Keratinocyte (primary cell): ENCODE results near the gene CPTP. TPM values are rescaled to one million over a fixed set of nuclear protein-coding genes. Genes with fewer than 3 reads are reported as not detected.
A peak's percentile ranks its signal among the peaks of the same experiment; 100 is the strongest.

Source experiments
- DNase-seq: peaks from one replicate; pipeline ENCODE4 v3.0.0-alpha.2; 2011; ENCODE audit warnings: low read depth, missing footprints, low spot score
- FAIRE-seq: peaks from 2 replicates; lab custom pipeline; 2011; peaks lifted over from hg19 to GRCh38; lab: Jason Lieb, UNC
- H2AFZ ChIP-seq: 2 replicates; pipeline ENCODE4 v1.6.0; 2012; ENCODE audit warnings: low read length, control low read depth, inconsistent platforms; ENCODE audit not compliant: control insufficient read depth
- H3K27ac ChIP-seq: 2 replicates; pipeline ENCODE4 v1.5.1; 2011; ENCODE audit warnings: low read length; ENCODE audit not compliant: control insufficient read depth, insufficient read depth
- H3K27me3 ChIP-seq: 3 replicates; pipeline ENCODE4 v1.6.0; 2011; ENCODE audit warnings: low read length; ENCODE audit not compliant: control insufficient read depth, insufficient read depth; ENCODE audit errors: extremely low read depth
- H3K36me3 ChIP-seq, 2 experiments: 2 replicates in 1 of 2; 3 replicates in 1 of 2; pipeline ENCODE4 v1.5.1; 2011; ENCODE audit warnings: low read length in 2 of 2, mild to moderate bottlenecking in 1 of 2; ENCODE audit not compliant: control insufficient read depth in 2 of 2, insufficient read depth in 2 of 2; ENCODE audit errors: extremely low read depth in 1 of 2
- H3K4me1 ChIP-seq: 3 replicates; pipeline ENCODE4 v1.5.1; 2011; ENCODE audit warnings: low read length; ENCODE audit not compliant: control insufficient read depth, insufficient read depth; ENCODE audit errors: extremely low read depth
- H3K4me2 ChIP-seq: 3 replicates; pipeline ENCODE4 v1.6.0; 2011; ENCODE audit warnings: low read depth, low read length; ENCODE audit not compliant: control insufficient read depth, insufficient read depth; ENCODE audit errors: extremely low read depth
- H3K4me3 ChIP-seq, 3 experiments: fragments of 200-600 bp in 1 of 3; sonication (generic) in 1 of 3; 2 replicates in 2 of 3; 3 replicates in 1 of 3; pipeline ENCODE4 v1.5.1; 2011 to 2016; ENCODE audit warnings: low read length in 3 of 3, mild to moderate bottlenecking in 3 of 3, control low read depth in 2 of 3, inconsistent platforms in 1 of 3, low read depth in 1 of 3, mixed read lengths in 1 of 3, mixed run types in 1 of 3, moderate library complexity in 1 of 3; ENCODE audit not compliant: control insufficient read depth in 2 of 3, insufficient read depth in 2 of 3; ENCODE audit errors: extremely low read depth in 1 of 3
- H3K79me2 ChIP-seq: 2 replicates; pipeline ENCODE4 v1.6.0; 2012; ENCODE audit warnings: low read length; ENCODE audit not compliant: control insufficient read depth, insufficient read depth
- H3K9ac ChIP-seq: 3 replicates; pipeline ENCODE4 v1.6.0; 2011; ENCODE audit warnings: low read length; ENCODE audit not compliant: control insufficient read depth, insufficient read depth; ENCODE audit errors: extremely low read depth
- H3K9me1 ChIP-seq: 3 replicates; pipeline ENCODE4 v1.6.0; 2011; ENCODE audit warnings: low read length; ENCODE audit not compliant: control insufficient read depth, insufficient read depth; ENCODE audit errors: extremely low read depth
- H3K9me3 ChIP-seq: 2 replicates; pipeline ENCODE4 v1.5.1; 2012; ENCODE audit warnings: low read depth, low read length; ENCODE audit not compliant: control insufficient read depth
- H4K20me1 ChIP-seq: 3 replicates; pipeline ENCODE4 v1.6.0; 2011; ENCODE audit warnings: low read length; ENCODE audit not compliant: control insufficient read depth, insufficient read depth; ENCODE audit errors: extremely low read depth
- EZH2 ChIP-seq: IDR thresholded peaks from one replicate; pipeline ENCODE4 v1.6.1; 2012; ENCODE audit warnings: inconsistent platforms, mild to moderate bottlenecking, low read length, moderate library complexity
- dilution Hi-C: fragments of 300-500 bp; cut with MboI; formaldehyde crosslinking; loops from one replicate; pipeline ENCODE4 v1.7.0; 2020; ENCODE audit warnings: low sequenced_read_pairs; ENCODE audit not compliant: extremely low pct_ligation_motif_present
- polyA plus RNA-seq, 5 experiments: library from polyadenylated mRNA; depleted of rRNA in 3 of 5; stranded (reverse) in 3 of 5; stranded (forward) in 1 of 5; unstranded in 1 of 5; fragments of >200 nt; gene quantifications; 1 replicate in 1 of 5; 2 replicates in 3 of 5; 3 replicates in 1 of 5; pipeline versions ENCODE4 v1.2.1 to v1.2.3, GENCODE V29; 2011 to 2012; ENCODE audit warnings: missing spikeins in 2 of 5, low read depth in 1 of 5, low replicate concordance in 1 of 5
- TF ChIP-seq, protein P1 (sequence below), 3 experiments: IDR thresholded peaks in 1 of 3; conservative IDR thresholded peaks in 1 of 3; optimal IDR thresholded peaks in 1 of 3; 2 replicates in 2 of 3; 3 replicates in 1 of 3; pipeline versions ENCODE3 to v1.5.1; 2011; ENCODE audit warnings: low read length in 3 of 3, mild to moderate bottlenecking in 3 of 3, moderate library complexity in 2 of 3, control low read depth in 1 of 3, inconsistent platforms in 1 of 3; ENCODE audit not compliant: insufficient read depth in 2 of 3; ENCODE audit errors: extremely low read depth in 1 of 3

Gene CPTP
- polyA plus RNA-seq, 1 donor (not counting 4 experiments of a cell fraction or from before 2014, with no cell fraction given) = 5.8 TPM

DNA sequence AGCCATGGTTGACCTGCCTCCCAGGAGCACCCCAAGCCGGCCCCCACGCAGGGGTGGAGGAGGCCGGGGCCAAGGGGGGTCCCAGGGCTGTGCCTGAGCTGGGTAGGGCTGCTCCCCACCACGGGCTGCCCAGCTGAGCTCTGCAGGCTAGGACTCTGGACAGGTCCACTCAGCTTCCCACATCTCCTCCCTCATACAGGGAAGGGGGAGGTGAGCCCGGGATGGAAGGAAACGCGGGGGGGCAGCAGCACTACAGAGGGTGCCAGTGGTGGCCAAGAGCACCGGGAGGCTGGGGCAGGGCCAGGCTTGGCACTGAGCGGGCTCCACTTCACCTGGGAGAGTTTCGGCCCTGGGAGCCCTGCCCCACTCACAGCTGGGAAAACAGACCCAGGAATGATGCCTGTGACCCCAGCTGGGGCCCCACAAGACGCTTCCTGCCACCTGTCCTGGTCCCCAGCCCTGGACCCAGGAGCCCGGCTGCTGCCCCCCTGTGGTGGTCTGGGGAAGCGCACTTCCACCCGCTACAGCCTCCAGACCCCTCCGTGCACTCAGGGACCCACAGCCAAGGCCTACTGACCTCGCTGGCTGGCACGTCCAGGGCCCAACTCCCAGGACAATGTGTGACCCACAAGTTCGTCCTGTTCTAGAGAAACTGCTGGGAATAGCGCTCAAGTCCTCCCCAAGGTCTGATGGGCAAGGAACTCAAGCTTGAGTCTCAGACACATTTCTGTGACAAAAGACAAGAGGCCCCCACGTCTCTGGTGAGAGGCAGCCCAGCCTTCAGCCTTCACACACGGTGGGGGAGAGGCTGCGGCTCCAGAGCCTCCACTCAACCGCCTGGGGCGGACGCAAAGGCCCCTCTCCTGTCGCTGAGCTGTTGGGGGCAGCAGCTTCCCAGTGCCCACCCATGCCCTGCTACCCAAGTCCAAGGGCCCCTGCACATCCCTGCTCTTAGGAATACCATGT is 47.4 kb downstream of the CPTP start:
- Histone ChIP-seq H3K79me2 (peaks cover 30% of the 10 kb centered on the region), H3K27me3 (no peaks in the 10 kb centered on the region), H3K36me3 (peaks cover 3 to 8% of the 10 kb centered on the region in 2 experiments), H3K9ac (no peak overlapping the region), H3K4me2 (no peak overlapping the region), H2AFZ (no peak overlapping the region), H4K20me1 (no peaks in the 10 kb centered on the region), H3K4me1 (peaks cover 12% of the 10 kb centered on the region), H3K4me3 (no peak overlapping the region), H3K9me1 (no peaks in the 10 kb centered on the region), H3K9me3 (peaks cover 3% of the 10 kb centered on the region), H3K27ac (no peak overlapping the region)
- dilution Hi-C loops = no loop called here
- FAIRE-seq (no peak), DNase-seq (no peak)
- no peak for TF ChIP-seq EZH2
- TF ChIP-seq, protein P1, sequence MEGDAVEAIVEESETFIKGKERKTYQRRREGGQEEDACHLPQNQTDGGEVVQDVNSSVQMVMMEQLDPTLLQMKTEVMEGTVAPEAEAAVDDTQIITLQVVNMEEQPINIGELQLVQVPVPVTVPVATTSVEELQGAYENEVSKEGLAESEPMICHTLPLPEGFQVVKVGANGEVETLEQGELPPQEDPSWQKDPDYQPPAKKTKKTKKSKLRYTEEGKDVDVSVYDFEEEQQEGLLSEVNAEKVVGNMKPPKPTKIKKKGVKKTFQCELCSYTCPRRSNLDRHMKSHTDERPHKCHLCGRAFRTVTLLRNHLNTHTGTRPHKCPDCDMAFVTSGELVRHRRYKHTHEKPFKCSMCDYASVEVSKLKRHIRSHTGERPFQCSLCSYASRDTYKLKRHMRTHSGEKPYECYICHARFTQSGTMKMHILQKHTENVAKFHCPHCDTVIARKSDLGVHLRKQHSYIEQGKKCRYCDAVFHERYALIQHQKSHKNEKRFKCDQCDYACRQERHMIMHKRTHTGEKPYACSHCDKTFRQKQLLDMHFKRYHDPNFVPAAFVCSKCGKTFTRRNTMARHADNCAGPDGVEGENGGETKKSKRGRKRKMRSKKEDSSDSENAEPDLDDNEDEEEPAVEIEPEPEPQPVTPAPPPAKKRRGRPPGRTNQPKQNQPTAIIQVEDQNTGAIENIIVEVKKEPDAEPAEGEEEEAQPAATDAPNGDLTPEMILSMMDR (optimal IDR thresholded peaks at IDR 0.05 in 1 of 3, IDR thresholded peaks at IDR 0.05 in 1 of 3, conservative IDR thresholded peaks at IDR 0.05 in 1 of 3; ENCODE audit: extremely low read depth in 1 of 3, insufficient read depth in 2 of 3, low read length in 3 of 3) = peak; percentile 74 to 98 (median 76)

DNA sequence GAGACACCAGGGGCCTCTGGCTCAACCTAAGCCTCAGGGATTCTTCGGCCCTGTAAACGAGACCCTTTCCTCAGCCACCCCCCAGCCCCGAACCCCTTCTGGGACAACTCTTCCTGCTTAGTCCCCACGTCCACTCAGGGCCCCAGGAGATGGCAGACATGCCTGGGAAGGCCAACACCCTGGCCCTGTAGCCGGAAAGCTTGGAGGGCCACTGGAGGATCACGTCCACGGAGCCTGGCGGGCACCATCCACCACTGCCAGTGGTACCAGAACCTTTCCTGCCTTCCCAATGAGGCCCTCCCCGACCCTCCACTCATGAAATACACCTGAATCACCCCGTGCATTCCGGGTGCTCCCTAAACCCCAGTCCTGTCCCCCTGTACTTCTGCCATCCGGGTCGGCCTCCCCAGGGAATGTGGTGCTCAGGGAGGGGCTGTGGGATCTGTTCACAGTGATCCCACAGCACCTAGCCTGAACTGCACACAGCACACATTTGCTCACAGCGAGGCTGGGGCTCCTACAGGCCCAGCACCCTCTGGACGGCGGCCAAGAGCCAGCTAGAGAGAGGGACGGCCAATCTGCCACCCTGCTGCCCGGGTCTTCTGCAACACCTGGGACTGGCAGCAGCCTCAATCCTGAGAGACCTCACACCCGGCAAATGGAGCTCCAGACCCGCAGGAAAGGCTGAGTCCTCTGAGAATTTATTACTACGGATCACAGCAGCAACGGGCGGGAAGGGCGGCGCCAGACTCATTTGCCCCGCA is 48.6 kb downstream of the CPTP start:
- Histone ChIP-seq H3K4me3 (peak overlapping the region in 2 of 3 experiments; percentile 89), H3K9me1 (no peaks in the 10 kb centered on the region), H3K27ac (no peak overlapping the region), H3K79me2 (peaks cover 30% of the 10 kb centered on the region), H3K9me3 (no peaks in the 10 kb centered on the region), H3K4me2 (peak overlapping the region; percentile 97), H4K20me1 (no peaks in the 10 kb centered on the region), H3K27me3 (no peaks in the 10 kb centered on the region), H3K4me1 (peaks cover 12% of the 10 kb centered on the region), H3K36me3 (peaks cover 3 to 8% of the 10 kb centered on the region in 2 experiments), H2AFZ (no peak overlapping the region), H3K9ac (peak overlapping the region; percentile 9)
- dilution Hi-C loops = no loop called here
- no peak for DNase-seq
- FAIRE-seq = no peak
- no peak for TF ChIP-seq EZH2
- TF ChIP-seq, protein P1 (optimal IDR thresholded peaks at IDR 0.05 in 1 of 3, IDR thresholded peaks at IDR 0.05 in 1 of 3, conservative IDR thresholded peaks at IDR 0.05 in 1 of 3; ENCODE audit: extremely low read depth in 1 of 3, insufficient read depth in 2 of 3, low read length in 3 of 3) = no peak
